Cardiac muscle cell (in vitro differentiated cells and primary cell): ENCODE measurements around the gene FBP2. TPM values are rescaled to one million over a fixed set of nuclear protein-coding genes. Genes with fewer than 3 reads are reported as not detected.

Experiments used
- DNase-seq, 2 donors: peaks; one replicate each; pipeline versions ENCODE4 v3.0.0 to v3.0.0-alpha.2; 2010 to 2017; ENCODE audit warnings: low read depth in 1 of 2, low spot score in 1 of 2
- H3K27ac ChIP-seq: fragments of 200-600 bp; sonication (generic); 2 replicates; pipeline ENCODE4 v1.5.1; 2016
- H3K27me3 ChIP-seq: fragments of 200-600 bp; sonication (generic); 2 replicates; pipeline ENCODE4 v1.6.0; 2016; ENCODE audit warnings: control low read depth
- H3K36me3 ChIP-seq: fragments of 200-600 bp; sonication (generic); 2 replicates; pipeline ENCODE4 v1.5.1; 2016; ENCODE audit warnings: control low read depth
- H3K4me1 ChIP-seq: fragments of 200-600 bp; sonication (generic); 2 replicates; pipeline ENCODE4 v1.8.1; 2017; ENCODE audit warnings: low read depth, mild to moderate bottlenecking, mixed run types
- H3K4me3 ChIP-seq: fragments of 200-600 bp; sonication (generic); 2 replicates; pipeline ENCODE4 v1.5.1; 2016; ENCODE audit warnings: mild to moderate bottlenecking
- H3K9me3 ChIP-seq: fragments of 200-600 bp; sonication (generic); 2 replicates; pipeline ENCODE4 v1.5.1; 2017; ENCODE audit warnings: low read depth, mild to moderate bottlenecking, control low read depth
- CTCF ChIP-seq: IDR thresholded peaks from 2 replicates; pipeline ENCODE4 v1.5.1; 2012; ENCODE audit warnings: low read depth, mild to moderate bottlenecking, low read length
- polyA plus RNA-seq: library from polyadenylated mRNA; unstranded; fragments of >200 nt; fragmentation: Nextera tagmentation; extraction: Ambion mirVana; gene quantifications from 2 replicates; pipeline ENCODE4 v1.2.1, GENCODE V29; 2016
- total RNA-seq: library from RNA; depleted of rRNA; stranded (reverse); fragments of >200 nt; gene quantifications from 2 replicates; pipeline ENCODE4 v1.2.3, GENCODE V29; 2016

FBP2 gene
- total and polyA plus RNA-seq, 2 experiments from 2014 or later, result 0.32 TPM; not detected in 1

GRCh38 chr9:94560237-94560636 is 33.4 kb downstream of the FBP2 start:
- Histone ChIP-seq H3K4me3 (no peak overlapping the region), H3K36me3 (peaks cover 13% of the 10 kb centered on the region), H3K27ac (no peak overlapping the region), H3K9me3 (no peaks in the 10 kb centered on the region), H3K27me3 (no peaks in the 10 kb centered on the region), H3K4me1 (no peaks in the 10 kb centered on the region)
- no peak for DNase-seq
- TF ChIP-seq CTCF, result no peak

GRCh38 chr9:94557376-94557775 is 36.2 kb downstream of the FBP2 start:
- H3K4me1 ChIP-seq, result no peaks in the 10 kb centered on the region
- H3K4me3 ChIP-seq, result no peak overlapping the region
- peaks cover 11% of the 10 kb centered on the region for H3K36me3 ChIP-seq
- H3K9me3 ChIP-seq, result no peaks in the 10 kb centered on the region
- no peaks in the 10 kb centered on the region for H3K27me3 ChIP-seq
- no peak overlapping the region for H3K27ac ChIP-seq
- DNase-seq, result no peak
- TF ChIP-seq CTCF, result no peak

GRCh38 chr9:94554439-94555331 is 38.9 kb downstream of the FBP2 start, which contains the start of gene PCAT7:
PCAT7 (plus strand) TSS chr9:94555083.
- Histone ChIP-seq H3K27ac (peak within 1 kb of the TSS; percentile 97), H3K4me3 (peak within 1 kb of the TSS; percentile 88), H3K27me3 (no peaks in the 10 kb centered on the region), H3K36me3 (peaks cover 7% of the 10 kb centered on the region), H3K4me1 (no peaks in the 10 kb centered on the region), H3K9me3 (no peaks in the 10 kb centered on the region)
- DNase-seq, result peak; percentile 43 to 90
- peak; percentile 30 for TF ChIP-seq CTCF

GRCh38 chr9:94554078-94554438 is 39.6 kb downstream of the FBP2 start:
- TF ChIP-seq CTCF, result no peak
- Histone ChIP-seq H3K4me3 (peak overlapping the region; percentile 88), H3K27me3 (no peaks in the 10 kb centered on the region), H3K36me3 (peaks cover 4% of the 10 kb centered on the region), H3K4me1 (no peaks in the 10 kb centered on the region), H3K9me3 (no peaks in the 10 kb centered on the region), H3K27ac (peak overlapping the region; percentile 97)
- DNase-seq, result no peak

- H3K4me1 ChIP-seq, result no peaks in the 10 kb centered on the region
- peak overlapping the region; percentile 88 for H3K4me3 ChIP-seq
- H3K36me3 ChIP-seq, result no peaks in the 10 kb centered on the region
- no peaks in the 10 kb centered on the region for H3K27me3 ChIP-seq
- TF ChIP-seq CTCF, result no peak
- H3K9me3 ChIP-seq, result no peaks in the 10 kb centered on the region
- DNase-seq, result peak in 1 of 2 donors; percentile 18
- H3K27ac ChIP-seq, result no peak overlapping the region
These were observed 40.3 kb downstream of the FBP2 start for GRCh38 chr9:94553029-94553938.
